Fibroblast of lung (primary cell): ENCODE results near the gene AMPD3. TPM values are rescaled to one million over a fixed set of nuclear protein-coding genes. Genes with fewer than 3 reads are reported as not detected.

ENCODE experiments used
- DNase-seq, 2 donors: peaks; one replicate each; pipeline versions ENCODE4 v3.0.0 to v3.0.0-alpha.2; 2010; ENCODE audit warnings: low read depth in 2 of 2
- H2AFZ ChIP-seq: 2 replicates; pipeline ENCODE4 v1.5.1; 2012; ENCODE audit warnings: low read length, control low read depth, inconsistent platforms
- H3K27ac ChIP-seq: 2 replicates; pipeline ENCODE4 v1.5.1; 2011; ENCODE audit warnings: low read length, control low read depth; ENCODE audit not compliant: insufficient read depth
- H3K27me3 ChIP-seq: 2 replicates; pipeline ENCODE4 v1.5.1; 2011; ENCODE audit warnings: mild to moderate bottlenecking, low read length; ENCODE audit not compliant: control insufficient read depth, insufficient read depth
- H3K36me3 ChIP-seq: 2 replicates; pipeline ENCODE4 v1.5.1; 2011; ENCODE audit warnings: low read length; ENCODE audit not compliant: control insufficient read depth, insufficient read depth
- H3K4me1 ChIP-seq: 2 replicates; pipeline ENCODE4 v1.5.1; 2011; ENCODE audit warnings: low read length; ENCODE audit not compliant: control insufficient read depth, insufficient read depth; ENCODE audit errors: extremely low read depth
- H3K4me2 ChIP-seq: 2 replicates; pipeline ENCODE4 v1.5.1; 2011; ENCODE audit warnings: low read length, control low read depth; ENCODE audit not compliant: insufficient read depth; ENCODE audit errors: extremely low read depth
- H3K4me3 ChIP-seq, 4 experiments: fragments of 200-600 bp in 1 of 4; sonication (generic) in 1 of 4; replicated peaks in 1 of 4; 2 replicates each; pipeline ENCODE4 v1.5.1; 2011 to 2016; ENCODE audit warnings: low read length in 4 of 4, low read depth in 3 of 4, mild to moderate bottlenecking in 3 of 4, control low read depth in 2 of 4, inconsistent platforms in 1 of 4, mixed read lengths in 1 of 4; ENCODE audit not compliant: insufficient read depth in 1 of 4; ENCODE audit errors: control extremely low read depth in 1 of 4
- H3K79me2 ChIP-seq: 2 replicates; pipeline ENCODE4 v1.5.1; 2012; ENCODE audit warnings: mild to moderate bottlenecking, low read length, inconsistent platforms; ENCODE audit not compliant: control insufficient read depth, insufficient read depth
- H3K9ac ChIP-seq: 2 replicates; pipeline ENCODE4 v1.5.1; 2011; ENCODE audit warnings: mild to moderate bottlenecking, low read length, control low read depth; ENCODE audit not compliant: insufficient read depth
- H3K9me3 ChIP-seq: 2 replicates; pipeline ENCODE4 v1.5.1; 2012; ENCODE audit warnings: low read depth, low read length; ENCODE audit not compliant: control insufficient read depth, insufficient read depth
- H4K20me1 ChIP-seq: 2 replicates; pipeline ENCODE4 v1.5.1; 2011; ENCODE audit warnings: low read length; ENCODE audit not compliant: control insufficient read depth, insufficient read depth; ENCODE audit errors: extremely low read depth
- CTCF ChIP-seq, 2 donors: IDR thresholded peaks in 1 of 2; conservative IDR thresholded peaks in 1 of 2; 1 replicate in 1 of 2; 2 replicates in 1 of 2; pipeline ENCODE4 v1.5.1; 2011 to 2012; ENCODE audit warnings: low read length in 2 of 2, control low read depth in 1 of 2, inconsistent platforms in 1 of 2, low read depth in 1 of 2, mild to moderate bottlenecking in 1 of 2
- EZH2 ChIP-seq: IDR thresholded peaks from 2 replicates; pipeline ENCODE4 v1.5.1; 2012; ENCODE audit warnings: low read length, control low read depth, mild to moderate bottlenecking; ENCODE audit errors: missing control alignments
- polyA plus RNA-seq, 2 donors: library from polyadenylated mRNA; depleted of rRNA in 1 of 2; stranded (reverse) in 1 of 2; unstranded in 1 of 2; fragments of >200 nt; gene quantifications; 2 replicates each; pipeline ENCODE4 v1.2.1, GENCODE V29; 2011 to 2012; ENCODE audit warnings: missing spikeins in 1 of 2
- total RNA-seq: library from RNA; depleted of rRNA; stranded (reverse); fragments of >200 nt; gene quantifications from 2 replicates; pipeline ENCODE4 v1.2.1, GENCODE V29; 2014

Gene AMPD3
- total and polyA plus RNA-seq, 2 donors (not counting 1 experiment from before 2014, with no cell fraction given) = 18.1 to 24.9 TPM

- H3K36me3 ChIP-seq = no peaks in the 10 kb centered on the region
- H4K20me1 ChIP-seq = no peaks in the 10 kb centered on the region
- H3K4me3 ChIP-seq = peak overlapping the region in 1 of 4 experiments; percentile 6
- H3K4me1 ChIP-seq = no peaks in the 10 kb centered on the region
- H3K9me3 ChIP-seq = no peaks in the 10 kb centered on the region
- no peak overlapping the region for H3K4me2 ChIP-seq
- H3K27me3 ChIP-seq = no peaks in the 10 kb centered on the region
- no peak overlapping the region for H2AFZ ChIP-seq
- no peak for DNase-seq
- H3K9ac ChIP-seq = no peak overlapping the region
- no peak overlapping the region for H3K27ac ChIP-seq
- peaks cover 9% of the 10 kb centered on the region for H3K79me2 ChIP-seq
- no peak for TF ChIP-seq EZH2
- TF ChIP-seq CTCF (conservative IDR thresholded peaks at IDR 0.05 in 1 of 2, IDR thresholded peaks at IDR 0.05 in 1 of 2; ENCODE audit: low read depth in 1 of 2, low read length in 2 of 2) = no peak
Observed at GRCh38 chr11:10539339-10539738, 84.3 kb downstream of the AMPD3 start.

GRCh38 chr11:10540546-10540914 is 85.5 kb downstream of the AMPD3 start:
- peaks cover 9% of the 10 kb centered on the region for H3K79me2 ChIP-seq
- H3K36me3 ChIP-seq = no peaks in the 10 kb centered on the region
- no peak for TF ChIP-seq CTCF (conservative IDR thresholded peaks at IDR 0.05 in 1 of 2, IDR thresholded peaks at IDR 0.05 in 1 of 2; ENCODE audit: low read depth in 1 of 2, low read length in 2 of 2)
- TF ChIP-seq EZH2 = no peak
- H3K27ac ChIP-seq = peak overlapping the region; percentile 90
- peak overlapping the region; percentile 63 to 92 (median 86) for H3K4me3 ChIP-seq
- H3K9me3 ChIP-seq = no peaks in the 10 kb centered on the region
- peak overlapping the region; percentile 95 for H3K9ac ChIP-seq
- no peaks in the 10 kb centered on the region for H3K4me1 ChIP-seq
- H3K27me3 ChIP-seq = no peaks in the 10 kb centered on the region
- no peaks in the 10 kb centered on the region for H4K20me1 ChIP-seq
- peak overlapping the region; percentile 56 for H2AFZ ChIP-seq
- H3K4me2 ChIP-seq = peak overlapping the region; percentile 93
- DNase-seq = peak; percentile 24 to 57

- H3K27ac ChIP-seq = peak within 1 kb of the TSS; percentile 90
- no peaks in the 10 kb centered on the region for H3K36me3 ChIP-seq
- peak within 1 kb of the TSS; percentile 87 for H2AFZ ChIP-seq
- peaks cover 9% of the 10 kb centered on the region for H3K79me2 ChIP-seq
- peak within 1 kb of the TSS; percentile 63 to 92 (median 86) for H3K4me3 ChIP-seq
- peak within 1 kb of the TSS; percentile 95 for H3K9ac ChIP-seq
- H3K9me3 ChIP-seq = no peaks in the 10 kb centered on the region
- no peaks in the 10 kb centered on the region for H4K20me1 ChIP-seq
- no peaks in the 10 kb centered on the region for H3K27me3 ChIP-seq
- DNase-seq = peak; percentile 86 to 89
- TF ChIP-seq CTCF (conservative IDR thresholded peaks at IDR 0.05 in 1 of 2, IDR thresholded peaks at IDR 0.05 in 1 of 2; ENCODE audit: low read depth in 1 of 2, low read length in 2 of 2) (peak; percentile 60 to 76), EZH2 (no peak)
- peak within 1 kb of the TSS; percentile 93 for H3K4me2 ChIP-seq
- H3K4me1 ChIP-seq = no peaks in the 10 kb centered on the region
Observed at GRCh38 chr11:10540915-10541560, 86.0 kb downstream of the AMPD3 start, which contains the start of gene RNF141. Gene RNF141, minus strand, starts transcription at chr11:10541187. Its CDS starts 7,029 bp downstream, at chr11:10534158.
